Liver (tissue), 3 donors: ENCODE results near the gene ATP6V1E1.

ENCODE experiments used
- CTCF ChIP-seq: fragments of 150-350 bp; IDR thresholded peaks from 2 replicates; pipeline ENCODE4 v1.5.1; 2017; ENCODE audit warnings: improper control_type of control experiment, low read depth, low read length; ENCODE audit not compliant: missing input control
- EGR1 ChIP-seq, 2 donors: IDR thresholded peaks; 2 replicates each; pipeline ENCODE4 v1.6.1; 2016 to 2018; ENCODE audit warnings: antibody characterized with exemption in 2 of 2, low read depth in 2 of 2
- HNF4G ChIP-seq: IDR thresholded peaks from 2 replicates; pipeline ENCODE4 v1.6.1; 2016; ENCODE audit warnings: antibody characterized with exemption
- JUND ChIP-seq, 2 donors: IDR thresholded peaks; 2 replicates each; pipeline ENCODE4 v1.6.1; 2016; ENCODE audit warnings: antibody characterized with exemption in 2 of 2
- RAD21 ChIP-seq, 2 donors: IDR thresholded peaks; 2 replicates each; pipeline ENCODE4 v1.6.1; 2016; ENCODE audit warnings: antibody characterized with exemption in 2 of 2, mild to moderate bottlenecking in 2 of 2
- REST ChIP-seq: IDR thresholded peaks from 2 replicates; pipeline ENCODE4 v1.6.1; 2016; ENCODE audit warnings: antibody characterized with exemption, mild to moderate bottlenecking
- SP1 ChIP-seq: IDR thresholded peaks from 2 replicates; pipeline ENCODE4 v1.6.1; 2018; ENCODE audit warnings: antibody characterized with exemption, mild to moderate bottlenecking
- YY1 ChIP-seq: IDR thresholded peaks from 2 replicates; pipeline ENCODE4 v1.6.1; 2016; ENCODE audit warnings: antibody characterized with exemption, mild to moderate bottlenecking
- donor health status: healthy.
- donor health status: healthy.

DNA sequence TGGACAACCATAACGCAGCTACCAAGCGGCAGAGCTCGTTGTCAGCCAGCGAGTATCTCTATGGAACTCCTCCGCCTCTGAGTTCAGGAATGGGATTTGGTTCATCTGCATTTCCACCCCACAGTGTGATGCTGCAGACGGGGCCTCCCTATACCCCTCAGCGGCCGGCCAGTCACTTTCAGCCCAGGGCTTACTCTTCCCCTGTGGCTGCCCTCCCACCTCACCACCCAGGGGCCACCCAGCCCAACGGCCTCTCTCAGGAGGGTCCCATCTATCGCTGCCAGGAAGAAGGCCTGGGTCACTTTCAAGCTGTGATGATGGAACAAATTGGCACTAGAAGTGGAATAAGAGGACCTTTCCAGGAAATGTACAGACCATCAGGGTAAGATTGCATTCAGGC, 79.4 kb downstream of the ATP6V1E1 start:
- TF ChIP-seq CTCF (no peak), JUND (IDR thresholded peaks at IDR 0.05) (no peak), RAD21 (IDR thresholded peaks at IDR 0.05) (no peak), REST (no peak), YY1 (no peak), EGR1 (IDR thresholded peaks at IDR 0.05; ENCODE audit: low read depth in 2 of 2) (no peak), SP1 (no peak), HNF4G (no peak)
